CD4-positive, alpha-beta T cell treated with Interleukin-17A for 4 hours (primary cell): ENCODE measurements around the gene ANGPTL7.

Source experiments
- DNase-seq: peaks from one replicate; pipeline ENCODE4 v3.0.0-alpha.2; 2020; ENCODE audit warnings: mixed read lengths

ANGPTL7 gene

DNA sequence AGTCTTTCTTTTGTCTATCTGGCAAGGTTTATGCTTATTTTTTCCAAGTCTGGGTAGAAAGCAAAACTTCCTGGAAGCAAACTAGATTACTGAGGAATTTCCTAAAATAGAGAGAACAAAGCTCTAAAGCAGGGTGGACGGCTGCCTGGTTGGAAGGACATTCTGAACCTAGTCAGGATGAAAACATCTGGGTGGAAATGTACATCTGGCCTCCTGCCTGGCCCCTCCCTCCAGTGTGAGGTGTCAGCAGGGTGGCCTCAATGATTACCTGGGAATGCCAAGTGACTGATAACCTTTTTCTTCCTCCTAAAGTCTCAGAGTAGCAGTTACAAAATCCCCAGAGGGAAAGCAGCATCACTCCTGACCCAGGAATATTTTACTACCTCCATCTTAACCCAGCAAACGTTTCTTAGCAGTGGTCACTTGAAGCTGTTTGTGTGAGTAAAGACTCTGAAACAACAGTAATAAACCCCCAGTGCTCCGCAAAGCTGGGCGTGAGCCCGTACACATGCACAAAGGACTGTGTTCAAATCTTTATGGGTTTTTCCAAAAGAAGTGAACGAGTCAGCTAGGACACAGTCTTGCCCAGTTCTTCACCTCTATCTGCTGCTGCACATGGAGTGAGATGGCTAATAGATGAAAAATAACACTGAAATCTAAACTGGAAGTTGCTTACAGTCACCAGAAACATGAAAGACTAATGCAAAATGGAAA, 18.9 kb downstream of the ANGPTL7 start:
- no peak for DNase-seq

DNA sequence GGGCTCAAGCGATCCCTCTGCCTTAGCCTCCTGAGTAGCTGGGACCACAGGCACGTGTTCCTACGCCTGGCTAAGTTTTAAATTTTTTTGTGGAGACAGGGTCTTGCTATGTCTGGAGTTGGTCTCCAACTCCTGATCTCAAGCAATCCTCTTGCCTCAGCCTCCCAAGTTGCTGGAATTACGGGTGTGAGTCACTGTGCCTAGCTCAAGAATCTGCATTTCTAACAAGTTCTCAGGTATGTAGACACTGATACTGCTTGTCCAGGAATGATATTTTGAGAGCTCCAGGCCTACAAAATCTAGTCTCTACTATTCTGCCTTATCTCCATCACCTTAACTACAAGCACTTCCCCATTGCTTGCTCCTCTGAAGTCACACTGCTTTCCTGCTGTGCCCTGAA, 22.3 kb downstream of the ANGPTL7 start:
- no peak for DNase-seq

DNA sequence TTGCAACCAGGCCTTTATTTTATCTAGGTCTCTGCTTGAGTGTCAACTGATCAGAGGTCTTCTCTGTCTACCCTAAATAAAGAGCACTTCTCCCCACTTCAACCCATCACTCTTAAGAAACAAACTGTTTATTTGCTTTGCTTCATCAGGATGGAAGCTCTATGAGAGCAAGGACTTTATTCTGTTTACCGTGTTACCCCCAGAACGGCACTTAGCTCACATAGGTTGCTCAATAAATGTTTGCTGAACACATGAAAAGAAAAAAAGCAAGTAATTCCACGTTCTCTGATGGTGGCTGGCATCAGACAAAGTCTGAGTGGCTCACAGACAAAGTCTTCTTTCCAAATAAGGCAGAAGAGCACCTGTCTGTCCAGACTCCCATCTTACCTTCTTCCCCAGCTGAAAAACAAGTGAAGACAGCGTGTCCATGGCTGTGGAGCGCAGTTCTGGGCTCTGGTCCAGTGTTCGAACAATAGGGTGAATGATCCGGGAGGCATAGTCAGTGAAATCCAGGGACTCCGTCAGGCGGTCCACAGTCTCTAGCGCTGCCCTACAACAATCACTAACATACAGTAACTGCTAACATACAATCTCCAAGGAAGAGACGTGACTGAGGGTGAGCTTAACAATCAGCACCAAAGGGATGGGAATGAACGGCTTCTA, 22.9 kb downstream of the ANGPTL7 start:
- DNase-seq = no peak

DNA sequence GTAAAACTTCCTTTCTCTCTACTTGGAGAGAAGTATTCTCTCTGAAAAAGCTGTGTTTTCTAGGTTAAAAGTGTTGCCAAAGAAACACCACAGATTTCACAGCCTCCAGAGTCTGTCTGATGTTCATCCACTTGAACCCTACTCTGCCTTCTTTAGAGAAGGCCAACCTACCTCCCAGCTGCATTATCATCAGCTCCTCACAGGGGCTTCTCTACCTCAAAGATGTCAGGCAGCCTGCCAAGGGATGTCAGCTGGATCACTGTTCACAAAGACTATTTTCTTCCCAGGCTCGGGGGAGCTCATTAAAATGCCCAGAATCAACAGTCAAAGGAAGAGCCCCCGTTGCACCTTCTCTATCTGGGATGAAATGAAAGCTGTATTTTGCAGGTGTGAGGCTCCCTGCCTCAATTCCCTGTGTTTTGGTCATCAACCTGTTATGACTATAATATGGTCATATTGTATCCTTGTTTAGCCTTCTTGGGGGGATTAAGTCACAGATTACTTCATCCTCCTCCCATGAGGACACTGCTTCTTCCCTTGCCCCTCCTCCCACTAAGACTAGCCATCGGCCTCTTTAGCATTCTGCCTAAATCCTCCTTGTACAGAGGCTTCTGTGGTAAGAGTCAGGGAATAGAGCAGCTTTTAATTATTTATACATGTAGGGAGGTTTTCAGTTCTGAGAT, 25.7 kb downstream of the ANGPTL7 start:
- no peak for DNase-seq

DNA sequence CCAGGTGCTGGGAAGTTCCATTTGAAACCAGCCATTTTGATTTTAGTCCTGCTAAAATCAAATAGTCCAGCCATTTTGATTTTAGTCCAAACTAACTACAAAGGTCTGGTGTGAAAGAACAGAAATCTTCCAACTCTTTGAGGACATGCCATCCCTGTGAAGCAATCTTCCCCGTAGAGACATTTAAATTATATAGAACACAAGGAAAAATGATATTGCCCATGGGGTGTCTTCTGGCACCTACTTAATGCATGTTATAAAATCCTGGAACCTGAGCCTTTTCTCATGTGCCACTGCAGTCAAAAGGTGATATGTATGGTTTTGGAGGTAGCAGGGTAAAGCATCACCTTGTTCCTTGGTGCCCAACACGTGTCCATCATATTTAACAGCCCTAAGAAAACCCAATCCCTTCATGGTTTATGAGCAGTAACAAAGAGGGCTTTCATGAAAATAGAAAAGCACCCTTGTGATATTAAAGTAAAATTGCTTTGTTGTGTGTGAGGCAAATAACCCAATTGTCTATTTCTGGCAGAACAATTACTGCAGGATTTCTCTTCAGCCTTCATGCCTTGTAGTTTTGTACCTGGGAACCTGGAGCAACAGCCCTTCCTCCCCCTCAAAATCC, 26.3 kb downstream of the ANGPTL7 start:
- no peak for DNase-seq

DNA sequence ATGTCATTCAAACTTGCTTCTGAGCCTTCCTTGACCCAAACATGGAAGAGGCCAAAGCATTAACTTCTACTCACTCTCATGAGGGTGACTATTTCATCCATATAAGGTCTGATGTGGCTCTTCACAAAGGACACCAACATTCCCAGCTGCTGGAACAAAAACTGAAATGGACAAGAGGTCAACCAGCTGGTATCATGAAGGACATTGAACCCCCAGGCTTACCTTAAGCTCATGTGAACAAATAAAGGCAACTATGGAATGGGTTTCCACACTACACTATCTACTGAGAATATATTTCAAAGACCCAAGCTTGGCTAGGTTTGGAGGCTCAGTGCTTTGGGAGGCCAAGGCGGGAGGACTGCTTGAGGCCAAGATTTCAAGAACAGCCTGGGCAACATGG, 26.9 kb downstream of the ANGPTL7 start:
- no peak for DNase-seq

DNA sequence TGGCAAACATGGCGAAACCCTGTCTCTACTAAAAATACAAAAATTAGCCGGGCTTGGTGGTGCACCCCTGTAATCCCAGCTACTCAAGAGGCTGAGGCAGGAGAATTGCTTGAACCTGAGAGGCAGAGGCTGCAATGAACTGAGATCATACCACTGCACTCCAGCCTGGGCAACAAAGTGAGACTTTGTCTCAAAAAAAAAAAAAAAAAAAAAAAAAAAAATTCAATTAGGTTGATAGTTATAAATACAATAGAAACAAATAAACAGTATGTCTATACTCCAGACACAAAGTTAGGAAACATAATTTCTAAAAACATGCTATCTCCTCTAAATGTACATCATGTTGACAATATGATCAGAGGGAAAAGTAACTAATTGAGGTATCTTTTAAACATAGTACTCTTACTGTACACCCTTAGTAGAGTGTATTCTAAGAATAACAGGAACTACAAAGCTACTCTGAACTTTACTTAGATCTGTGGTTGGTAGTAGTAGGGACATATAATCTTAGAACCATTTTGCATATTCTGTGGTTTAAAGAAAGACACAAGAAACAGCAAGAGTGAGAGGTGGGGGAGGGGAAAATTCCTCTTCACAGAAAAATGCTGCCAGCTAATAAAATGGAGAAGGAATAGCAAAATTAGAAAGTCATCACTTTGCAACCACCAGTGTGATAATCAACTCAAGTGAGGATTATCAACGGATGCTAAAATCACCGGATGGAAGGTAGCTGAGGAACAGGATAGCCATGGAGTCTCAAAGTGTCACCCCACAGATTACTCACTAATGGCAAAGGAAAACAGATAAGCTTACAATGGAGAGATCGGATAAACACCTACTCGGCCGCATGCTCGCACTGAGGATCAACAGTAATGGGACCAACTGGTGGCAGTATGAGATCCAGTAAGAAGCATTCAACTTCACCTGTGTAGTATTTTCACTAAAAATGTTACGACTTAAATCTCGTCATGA, 38.2 kb downstream of the ANGPTL7 start:
- no peak for DNase-seq

DNA sequence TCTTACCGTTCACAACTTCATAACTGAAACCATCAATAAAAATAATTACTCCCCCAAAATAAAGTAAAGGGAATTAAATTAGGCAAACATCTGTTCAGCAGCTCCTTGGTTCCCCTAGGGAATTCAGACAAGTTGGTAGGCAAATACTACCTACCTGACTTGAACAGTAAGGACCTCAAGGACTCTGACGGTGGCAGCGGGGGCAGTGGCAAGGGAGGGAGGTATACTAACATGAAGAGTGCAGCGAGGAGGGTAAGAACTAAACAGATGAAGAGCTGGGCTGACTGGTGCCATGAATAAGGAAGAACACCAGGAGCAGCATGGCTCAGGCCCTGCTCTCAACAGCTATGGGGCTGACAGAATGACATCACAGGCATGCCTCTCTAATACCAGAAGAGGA, 40.0 kb downstream of the ANGPTL7 start:
- no peak for DNase-seq

DNA sequence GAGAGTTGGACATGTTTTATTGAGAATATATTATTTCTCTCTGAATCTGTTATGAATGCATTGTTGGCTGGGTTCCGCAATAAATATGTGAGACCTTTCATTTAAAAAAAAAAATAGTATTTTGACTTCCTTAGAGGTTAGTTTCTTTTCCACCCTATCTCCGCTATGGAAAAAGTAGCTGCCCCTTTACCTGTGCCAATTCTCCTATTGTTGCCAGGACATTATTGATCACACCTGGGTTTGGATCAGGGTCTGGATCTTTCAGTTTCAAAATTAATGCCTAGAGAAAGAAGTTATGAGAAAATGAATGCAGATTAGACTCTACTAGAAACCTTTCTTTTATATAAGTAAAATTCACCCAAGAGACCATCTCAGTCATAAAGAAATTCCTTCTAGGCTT, 44.1 kb downstream of the ANGPTL7 start:
- DNase-seq = no peak

DNA sequence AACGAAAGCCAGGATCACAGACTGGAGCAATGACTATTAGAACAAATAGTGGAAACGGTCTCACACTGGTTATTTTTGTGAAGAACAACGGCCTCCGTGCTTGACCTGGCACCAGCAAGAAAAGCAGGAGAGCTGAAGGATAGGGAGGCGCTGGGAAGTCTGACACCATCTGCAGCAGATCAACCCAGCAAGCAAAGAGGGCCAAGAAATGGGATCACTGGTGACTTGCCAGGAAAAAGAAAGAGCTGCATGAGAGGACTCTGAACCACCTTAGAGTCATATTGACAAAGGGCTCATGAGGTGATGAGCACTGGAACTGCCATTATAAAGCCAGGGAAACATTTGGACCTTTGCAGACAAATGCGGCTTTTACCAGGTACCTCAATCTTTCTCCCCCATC, 48.2 kb downstream of the ANGPTL7 start:
- no peak for DNase-seq

DNA sequence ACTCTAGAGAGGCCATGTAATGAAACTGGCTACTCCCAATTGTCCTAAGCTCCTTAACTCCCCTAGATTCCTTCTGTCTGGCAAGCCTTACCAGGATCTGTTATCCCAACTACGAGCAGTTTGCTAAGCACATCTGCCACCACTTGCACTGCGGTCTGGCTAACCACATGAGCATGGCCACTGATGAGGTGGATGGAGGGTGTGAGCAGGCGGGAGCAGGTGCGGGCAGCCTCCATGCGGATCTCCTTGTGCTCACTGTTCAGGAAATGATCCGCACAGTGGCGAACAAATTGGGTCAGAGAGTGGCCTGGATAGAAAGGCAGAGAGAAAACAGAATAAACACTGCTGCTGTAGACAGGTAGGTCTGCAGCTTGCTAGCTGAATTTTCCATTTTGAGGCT, 49.2 kb downstream of the ANGPTL7 start:
- DNase-seq = no peak

DNA sequence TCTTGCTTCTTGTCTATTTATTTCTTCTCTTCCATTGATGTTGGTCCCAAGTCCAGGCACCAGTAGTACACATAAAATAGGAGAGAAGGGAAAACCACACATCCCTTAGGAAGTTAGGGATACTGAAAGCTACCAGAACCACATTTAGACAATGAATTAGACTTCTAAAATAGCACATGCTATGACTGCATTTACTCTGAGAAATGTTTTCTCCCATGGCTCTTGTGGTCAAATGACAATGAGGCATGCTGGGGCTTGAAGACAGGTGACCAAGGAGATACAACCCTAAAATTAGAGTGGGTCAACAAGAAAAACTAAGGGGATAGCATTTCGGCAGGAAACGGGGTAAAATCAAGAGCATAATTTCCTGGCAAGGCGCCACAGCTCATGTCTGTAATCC, 56.1 kb downstream of the ANGPTL7 start:
- DNase-seq = no peak
